T-helper 22 cell (primary cell): ENCODE data around the gene CACNA2D3.

Source experiments
- DNase-seq: peaks from one replicate; pipeline ENCODE4 v3.0.0-alpha.2; 2020; ENCODE audit warnings: low read depth

CACNA2D3 gene

GRCh38 chr3:54746722-54747121 lies 624.4 kb downstream of the CACNA2D3 start:
- no peak for DNase-seq

- no peak for DNase-seq
These were observed 633.4 kb downstream of the CACNA2D3 start for GRCh38 chr3:54755756-54756155.

- DNase-seq, result no peak
These were observed 634.0 kb downstream of the CACNA2D3 start for GRCh38 chr3:54756330-54756731.

GRCh38 chr3:54758461-54758860 lies 636.1 kb downstream of the CACNA2D3 start:
- no peak for DNase-seq

- DNase-seq, result no peak
These were observed 636.8 kb downstream of the CACNA2D3 start for GRCh38 chr3:54759166-54759565.

- no peak for DNase-seq
These were observed 637.8 kb downstream of the CACNA2D3 start for GRCh38 chr3:54760201-54760600.

- DNase-seq, result no peak
These were observed 639.3 kb downstream of the CACNA2D3 start for GRCh38 chr3:54761637-54762036.

- no peak for DNase-seq
These were observed 642.6 kb downstream of the CACNA2D3 start for GRCh38 chr3:54764911-54765310.

GRCh38 chr3:54771050-54771449 lies 648.7 kb downstream of the CACNA2D3 start:
- DNase-seq, result no peak

GRCh38 chr3:54772051-54772450 lies 649.7 kb downstream of the CACNA2D3 start:
- no peak for DNase-seq

- DNase-seq, result no peak
These were observed 650.4 kb downstream of the CACNA2D3 start for GRCh38 chr3:54772746-54773145.

GRCh38 chr3:54773271-54773670 lies 650.9 kb downstream of the CACNA2D3 start:
- no peak for DNase-seq

GRCh38 chr3:54776601-54777000 lies 654.2 kb downstream of the CACNA2D3 start:
- DNase-seq, result no peak

- DNase-seq, result no peak
These were observed 654.8 kb downstream of the CACNA2D3 start for GRCh38 chr3:54777141-54777540.

GRCh38 chr3:54780336-54780735 lies 658.0 kb downstream of the CACNA2D3 start:
- no peak for DNase-seq

- DNase-seq, result no peak
These were observed 659.4 kb downstream of the CACNA2D3 start for GRCh38 chr3:54781728-54782127.

- DNase-seq, result no peak
These were observed 661.3 kb downstream of the CACNA2D3 start for GRCh38 chr3:54783611-54784010.

- DNase-seq, result no peak
These were observed 661.7 kb downstream of the CACNA2D3 start for GRCh38 chr3:54784021-54784420.

GRCh38 chr3:54785976-54786375 lies 663.6 kb downstream of the CACNA2D3 start:
- no peak for DNase-seq

GRCh38 chr3:54790051-54790450 lies 667.7 kb downstream of the CACNA2D3 start:
- DNase-seq, result no peak

- no peak for DNase-seq
These were observed 669.3 kb downstream of the CACNA2D3 start for GRCh38 chr3:54791501-54792156.

GRCh38 chr3:54792584-54792983 lies 670.2 kb downstream of the CACNA2D3 start:
- no peak for DNase-seq

GRCh38 chr3:54793171-54793570 lies 670.8 kb downstream of the CACNA2D3 start:
- DNase-seq, result no peak

- DNase-seq, result no peak
These were observed 674.8 kb downstream of the CACNA2D3 start for GRCh38 chr3:54797111-54797510.
